GM12864 (cell line): ENCODE data around the gene POU4F3.

Source experiments
- DNase-seq: peaks from one replicate; pipeline ENCODE4 v3.0.0-alpha.2; 2011; ENCODE audit warnings: low read depth
- H3K4me3 ChIP-seq: 2 replicates; pipeline ENCODE4 v1.5.1; 2011; ENCODE audit warnings: mild to moderate bottlenecking, low read depth, low read length, control low read depth
- CTCF ChIP-seq: IDR thresholded peaks from 2 replicates; pipeline ENCODE4 v1.5.1; 2011; ENCODE audit warnings: low read depth, mild to moderate bottlenecking, moderate library complexity, low read length, control low read depth, inconsistent platforms; ENCODE audit errors: missing control alignments

The POU4F3 gene

GRCh38 chr5:146306838-146307237, 31.8 kb upstream of the POU4F3 start:
- TF ChIP-seq CTCF: no peak
- no peak overlapping the region for H3K4me3 ChIP-seq
- DNase-seq: no peak

GRCh38 chr5:146307796-146308195, 30.8 kb upstream of the POU4F3 start:
- no peak overlapping the region for H3K4me3 ChIP-seq
- TF ChIP-seq CTCF: no peak
- no peak for DNase-seq

DNA sequence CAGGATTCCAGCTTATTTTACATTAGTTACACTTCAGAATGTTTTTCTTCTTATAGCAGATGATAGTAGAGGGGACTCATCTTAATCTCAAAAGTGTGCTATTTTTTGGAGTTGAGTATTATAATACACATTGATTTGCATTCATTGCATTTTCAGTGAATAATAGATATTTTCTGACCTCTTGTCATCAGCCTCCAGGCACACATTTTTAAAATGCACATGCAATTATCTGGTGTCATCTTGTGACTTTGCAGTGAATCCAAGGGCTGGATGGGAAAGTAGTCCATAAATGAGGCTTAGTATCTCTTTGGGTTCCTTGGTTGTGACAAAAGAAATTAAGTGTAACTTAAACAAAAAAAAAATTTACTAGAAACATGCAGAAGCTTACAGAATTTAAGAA, 28.1 kb upstream of the POU4F3 start:
- H3K4me3 ChIP-seq: no peak overlapping the region
- DNase-seq: no peak
- no peak for TF ChIP-seq CTCF

GRCh38 chr5:146311278-146311677, 27.4 kb upstream of the POU4F3 start:
- H3K4me3 ChIP-seq: no peak overlapping the region
- TF ChIP-seq CTCF: no peak
- DNase-seq: no peak

DNA sequence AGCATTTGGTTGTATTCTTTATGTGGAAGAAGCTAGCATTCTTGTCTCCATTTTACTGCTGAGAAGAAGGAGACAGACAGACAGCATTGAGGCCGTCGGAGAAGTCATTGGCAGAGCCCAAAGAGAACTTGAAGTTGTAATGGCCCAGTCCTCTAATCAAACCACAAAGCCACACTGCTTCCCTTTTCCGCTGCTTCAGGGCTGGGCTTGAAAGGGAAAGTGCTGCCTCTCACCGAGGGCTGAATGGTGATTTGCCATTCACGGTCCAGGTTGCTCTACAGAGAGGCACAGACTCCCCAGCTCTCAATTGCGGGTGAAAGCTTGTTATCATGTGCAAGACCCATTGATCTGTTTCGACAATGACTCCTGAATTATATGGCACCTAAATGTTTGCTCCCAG, 25.6 kb upstream of the POU4F3 start:
- no peak for TF ChIP-seq CTCF
- no peak for DNase-seq

DNA sequence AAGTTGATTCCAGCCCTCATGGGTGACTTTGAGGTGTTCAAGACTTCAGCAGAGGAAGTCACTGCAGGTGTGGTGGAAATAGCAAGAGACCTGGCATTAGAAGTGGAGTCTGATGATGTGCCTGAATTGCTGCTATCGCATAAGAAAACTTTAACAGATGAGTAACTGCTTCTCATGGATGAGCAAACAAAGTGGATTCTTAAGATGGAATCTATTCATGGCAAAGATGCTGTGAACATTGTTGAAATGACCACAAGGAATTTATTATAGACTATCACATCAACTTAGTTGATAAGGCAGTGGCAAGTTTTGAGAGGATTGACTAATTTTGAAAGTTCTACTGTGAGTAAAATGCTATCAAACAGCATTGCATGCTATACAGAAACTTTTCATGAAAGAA, 17.1 kb upstream of the POU4F3 start:
- DNase-seq: no peak
- TF ChIP-seq CTCF: no peak
- H3K4me3 ChIP-seq: no peak overlapping the region

More for the DNA sequence above, 25.6 kb upstream of the POU4F3 start:
- no peak overlapping the region for H3K4me3 ChIP-seq

DNA sequence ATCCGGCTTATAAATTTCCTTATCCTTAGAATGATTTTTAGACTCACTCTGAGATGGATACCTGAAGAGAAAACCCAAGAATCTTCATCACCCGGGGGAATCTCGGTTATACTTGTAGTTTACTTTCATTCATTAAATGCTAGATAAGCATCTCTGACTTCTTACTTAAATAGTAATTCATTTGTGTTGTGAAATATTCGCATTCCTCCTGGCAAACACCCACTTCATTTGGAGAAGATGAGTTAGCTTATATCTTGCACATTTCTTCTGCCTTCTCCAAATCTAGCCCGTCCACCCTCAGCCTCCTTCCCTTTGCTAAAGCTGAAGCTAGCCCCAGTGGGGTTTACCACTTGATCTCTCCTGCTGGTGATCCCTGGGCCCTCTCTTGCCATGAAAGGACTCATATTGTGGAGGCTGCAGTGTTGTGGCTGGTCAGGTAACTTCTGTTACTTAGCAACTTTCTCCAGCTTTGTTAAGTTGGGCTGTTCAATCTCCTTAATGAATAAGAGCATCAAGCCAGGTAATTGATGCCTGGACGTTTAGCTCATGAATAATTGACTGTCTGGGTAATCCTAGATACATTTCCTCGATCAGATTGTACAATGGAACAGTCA, 11.3 kb upstream of the POU4F3 start:
- H3K4me3 ChIP-seq: no peak overlapping the region
- no peak for TF ChIP-seq CTCF
- DNase-seq: no peak
